ENCODE data around the gene PLEKHF1.

PLEKHF1 gene

DNA sequence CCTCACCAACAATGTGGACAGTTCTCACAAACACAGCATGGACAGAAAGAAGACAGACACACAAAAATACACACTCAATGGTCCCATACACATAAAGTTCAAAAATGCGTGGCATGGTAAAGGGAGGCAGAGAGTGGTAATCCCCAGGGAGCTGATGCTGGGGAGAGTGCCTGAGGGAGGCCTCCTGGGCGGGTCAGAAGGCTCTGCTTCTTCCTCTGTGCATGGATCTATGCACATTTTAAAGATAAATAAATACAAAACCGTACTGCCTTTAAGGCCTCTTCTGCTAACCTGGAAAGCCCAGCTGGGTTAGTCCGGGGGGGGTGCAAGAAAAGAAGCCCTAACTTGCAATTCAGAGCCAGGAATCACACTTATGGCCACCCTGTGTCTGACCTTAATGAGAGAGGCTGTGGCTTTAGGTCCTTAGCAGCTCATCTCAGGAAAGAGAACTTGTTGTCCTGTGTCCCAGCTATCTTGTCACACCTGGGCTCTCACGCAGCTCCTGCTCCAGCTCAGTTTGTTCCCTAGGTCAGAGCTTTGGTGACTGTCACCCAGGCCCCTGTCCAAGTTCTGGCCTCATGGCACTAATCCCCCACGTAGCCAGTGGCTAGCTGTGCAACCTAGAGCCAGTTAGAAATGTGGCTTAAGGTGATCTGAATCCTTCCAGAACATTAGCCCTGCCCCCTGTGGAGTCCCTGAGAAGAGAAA, 30.7 kb upstream of the PLEKHF1 start:
- DNase-seq (ENCODE audit: low read depth, low spot score), result no peak

DNA sequence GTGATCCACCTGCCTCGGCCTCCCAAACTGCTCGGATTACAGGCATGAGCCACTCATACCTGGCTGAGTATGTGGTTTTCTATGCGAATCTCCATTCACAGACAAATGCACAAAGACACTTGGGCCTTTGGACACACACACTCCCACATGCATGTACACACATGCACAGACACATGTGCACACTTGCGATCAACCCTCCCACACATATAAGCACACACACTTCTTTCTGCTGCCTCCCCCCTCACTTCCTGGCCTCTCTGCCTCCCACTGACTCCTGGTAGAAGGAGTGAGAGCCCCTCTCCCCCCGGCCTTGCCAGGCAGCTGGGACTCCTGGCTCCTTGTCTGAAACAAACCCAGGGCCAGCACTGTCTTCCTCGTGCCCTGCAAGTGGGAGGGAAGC, 29.3 kb upstream of the PLEKHF1 start:
- no peak for DNase-seq (ENCODE audit: low read depth, low spot score)

DNA sequence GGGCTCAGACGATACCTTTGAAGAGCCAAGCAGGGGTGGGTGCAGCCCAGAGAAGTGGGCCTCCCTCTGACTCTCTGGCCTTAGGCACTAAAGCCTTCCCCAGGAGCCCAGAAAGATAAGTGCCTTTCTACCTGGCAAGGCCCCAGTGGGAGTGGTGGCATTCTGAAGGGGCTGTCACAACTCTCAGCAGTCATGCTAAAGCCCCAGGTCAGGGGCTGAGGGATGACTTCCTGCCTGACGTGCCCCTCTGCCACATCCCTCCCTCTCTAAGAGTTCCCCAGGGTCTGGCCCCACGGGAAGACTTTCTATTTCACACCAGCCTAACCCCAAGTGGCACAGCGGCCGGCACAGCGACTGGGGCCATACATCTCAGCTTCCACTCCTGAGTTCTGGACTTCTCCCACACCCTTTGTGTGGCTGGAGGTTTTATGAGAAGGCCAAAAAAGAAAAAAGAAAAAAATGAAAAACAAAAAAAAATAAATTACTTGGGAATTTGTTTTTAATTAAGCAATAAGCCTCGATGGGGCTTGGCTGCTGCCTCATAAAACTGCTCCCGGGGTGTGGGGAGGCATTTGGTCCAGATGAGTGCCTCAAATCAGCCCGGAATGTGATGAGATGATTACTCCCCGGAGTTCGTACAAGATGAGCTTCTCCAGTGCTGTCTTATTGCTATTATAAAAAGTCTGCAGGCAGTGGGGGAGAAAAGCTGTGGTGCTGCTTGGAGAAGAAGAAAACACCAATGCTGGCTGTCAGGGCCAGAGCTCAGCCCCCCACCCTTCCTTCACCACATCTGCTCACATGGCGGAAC, 28.5 kb upstream of the PLEKHF1 start:
- DNase-seq (ENCODE audit: low read depth, low spot score), result no peak

- no peak for DNase-seq (ENCODE audit: low read depth, low spot score)
Measured at GRCh38 chr19:29639086-29639485, 26.2 kb upstream of the PLEKHF1 start.

DNA sequence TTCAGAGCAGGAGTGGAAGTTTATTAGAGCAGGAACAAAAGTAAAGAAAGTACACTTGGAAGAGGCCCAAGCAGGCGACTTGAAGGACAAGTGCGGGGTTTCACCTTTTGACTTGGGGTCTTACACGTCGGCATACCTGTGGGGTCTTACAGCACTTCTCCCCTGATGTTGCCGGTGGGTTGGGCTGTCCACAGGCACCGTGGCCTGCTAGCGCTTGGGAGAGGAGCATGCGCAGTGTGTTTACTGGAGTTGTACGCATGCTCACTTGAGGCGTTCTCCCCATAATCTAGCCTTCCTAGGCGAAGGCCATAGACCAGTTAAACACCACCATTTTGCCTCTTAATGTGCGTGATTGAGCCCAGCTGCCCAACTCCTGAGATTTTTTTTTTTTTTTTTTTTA, 25.0 kb upstream of the PLEKHF1 start:
- no peak for DNase-seq (ENCODE audit: low read depth, low spot score)

DNA sequence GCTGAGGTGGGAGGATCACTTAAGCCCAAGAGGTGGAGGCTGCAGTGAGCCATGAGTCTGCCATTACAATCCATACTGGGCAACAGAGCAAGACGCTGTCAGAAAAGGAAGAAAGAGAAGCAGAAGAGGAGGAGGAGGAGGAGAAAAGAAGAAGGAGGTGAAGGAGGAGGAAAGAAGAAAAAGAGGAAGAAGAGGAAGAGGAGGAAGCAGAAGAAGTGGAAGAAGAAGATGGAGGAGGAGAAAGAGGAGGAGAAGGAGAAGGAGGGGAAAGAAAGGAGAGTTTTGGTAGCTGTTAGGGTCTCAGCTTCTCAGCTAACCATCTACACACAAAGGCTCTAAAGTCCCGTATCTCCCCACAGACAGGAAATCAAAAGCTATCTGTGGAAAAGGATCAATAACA, 23.7 kb upstream of the PLEKHF1 start:
- no peak for DNase-seq (ENCODE audit: low read depth, low spot score)

- DNase-seq (ENCODE audit: low read depth, low spot score), result no peak
Measured at GRCh38 chr19:29643361-29643935, 21.8 kb upstream of the PLEKHF1 start.

- DNase-seq (ENCODE audit: low read depth, low spot score), result no peak
Measured at GRCh38 chr19:29644210-29644609, 21.1 kb upstream of the PLEKHF1 start.

- DNase-seq (ENCODE audit: low read depth, low spot score), result no peak
Measured at GRCh38 chr19:29645491-29645867, 19.8 kb upstream of the PLEKHF1 start.

DNA sequence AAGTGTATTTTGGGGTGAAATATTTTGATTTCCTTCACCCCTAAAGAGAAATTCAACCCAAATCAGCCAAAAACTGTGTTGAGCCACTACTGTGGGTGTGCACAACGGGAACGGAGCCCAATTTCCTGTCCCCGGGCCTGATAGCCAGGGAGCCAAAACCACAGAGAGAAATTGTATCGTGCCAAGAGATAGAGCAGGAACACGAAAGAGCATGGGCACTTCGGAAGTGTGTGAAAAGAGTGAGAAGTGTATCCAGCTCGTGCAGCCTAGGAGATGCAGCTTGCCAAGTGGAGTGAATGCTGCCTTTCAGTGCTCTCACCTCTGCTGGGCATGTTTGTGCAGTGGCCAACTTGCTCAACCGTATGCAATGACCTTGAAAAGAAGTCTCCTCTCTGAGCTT, 19.4 kb upstream of the PLEKHF1 start:
- DNase-seq (ENCODE audit: low read depth, low spot score), result peak; percentile 74

- DNase-seq (ENCODE audit: low read depth, low spot score), result no peak
Measured at GRCh38 chr19:29650772-29651387, 14.4 kb upstream of the PLEKHF1 start.

DNA sequence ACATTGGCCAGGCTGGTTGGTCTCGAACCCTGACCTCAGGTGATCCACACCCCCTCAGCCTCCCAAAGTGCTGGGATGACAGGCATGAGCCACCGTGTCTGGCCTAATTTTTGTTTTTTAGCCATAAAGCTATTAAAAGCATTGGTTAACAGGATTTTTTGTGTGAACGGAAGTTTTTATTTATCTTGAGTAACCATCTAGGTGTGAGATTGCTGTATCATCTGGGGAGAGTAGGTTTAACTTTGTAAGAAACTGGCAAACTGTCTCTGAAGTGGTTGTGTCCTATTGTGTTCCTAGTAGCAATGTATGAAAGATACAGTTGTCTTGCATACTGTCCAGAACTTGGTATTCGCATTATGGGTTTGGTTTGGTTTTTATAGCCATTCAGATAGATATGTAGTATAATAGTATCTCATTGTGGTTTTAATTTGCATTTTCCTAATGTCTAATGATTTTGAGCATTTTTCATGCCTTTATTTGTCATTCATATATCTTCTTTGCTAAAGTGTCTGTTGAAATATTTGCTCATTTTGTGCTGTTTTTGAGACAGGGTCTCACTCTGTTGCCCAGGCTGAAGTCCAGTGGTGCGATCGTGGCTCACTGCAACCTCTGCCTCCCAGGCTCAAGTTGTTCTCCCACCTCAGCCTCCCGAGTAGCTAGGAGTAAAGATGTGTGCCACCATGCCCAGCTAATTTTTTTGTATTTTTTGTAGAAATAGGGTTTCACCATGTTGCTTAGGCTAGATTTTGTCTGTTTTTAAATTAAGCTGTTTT, 13.5 kb upstream of the PLEKHF1 start:
- no peak for DNase-seq (ENCODE audit: low read depth, low spot score)

- DNase-seq (ENCODE audit: low read depth, low spot score), result no peak
Measured at GRCh38 chr19:29653398-29653797, 11.9 kb upstream of the PLEKHF1 start.

DNA sequence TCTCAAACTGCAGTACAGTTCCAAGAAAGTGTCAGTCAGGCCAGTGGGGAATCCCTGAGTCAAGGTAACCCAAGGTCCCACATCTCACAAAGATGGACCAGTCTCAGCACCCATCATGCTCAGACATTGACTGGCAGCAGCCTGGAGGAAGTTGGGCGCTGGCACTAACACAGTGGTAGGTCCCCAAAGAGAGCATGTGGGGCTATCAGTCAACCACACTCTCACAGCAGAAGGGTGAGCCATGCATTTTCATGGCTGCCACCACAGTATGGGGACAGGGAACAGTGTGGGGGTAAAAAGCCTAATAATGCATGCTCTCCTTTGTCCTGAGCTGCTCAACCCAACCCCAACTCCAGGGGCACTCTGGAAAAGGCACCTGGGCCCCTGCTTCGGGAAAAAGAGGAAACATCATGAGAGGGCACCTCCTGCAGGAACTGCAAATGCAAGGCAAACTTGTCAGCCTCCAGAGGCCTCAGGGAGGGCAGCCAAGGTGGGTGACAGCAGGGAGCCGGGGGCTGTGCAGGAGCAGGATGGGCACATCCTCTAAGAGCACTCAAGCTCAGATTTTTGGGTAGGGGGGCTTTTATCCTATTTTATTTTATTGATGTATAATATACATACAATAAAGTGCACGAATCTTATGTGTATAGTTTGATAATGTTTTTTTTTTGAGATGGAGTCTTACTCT, 9.5 kb upstream of the PLEKHF1 start:
- no peak for DNase-seq (ENCODE audit: low read depth, low spot score)

DNA sequence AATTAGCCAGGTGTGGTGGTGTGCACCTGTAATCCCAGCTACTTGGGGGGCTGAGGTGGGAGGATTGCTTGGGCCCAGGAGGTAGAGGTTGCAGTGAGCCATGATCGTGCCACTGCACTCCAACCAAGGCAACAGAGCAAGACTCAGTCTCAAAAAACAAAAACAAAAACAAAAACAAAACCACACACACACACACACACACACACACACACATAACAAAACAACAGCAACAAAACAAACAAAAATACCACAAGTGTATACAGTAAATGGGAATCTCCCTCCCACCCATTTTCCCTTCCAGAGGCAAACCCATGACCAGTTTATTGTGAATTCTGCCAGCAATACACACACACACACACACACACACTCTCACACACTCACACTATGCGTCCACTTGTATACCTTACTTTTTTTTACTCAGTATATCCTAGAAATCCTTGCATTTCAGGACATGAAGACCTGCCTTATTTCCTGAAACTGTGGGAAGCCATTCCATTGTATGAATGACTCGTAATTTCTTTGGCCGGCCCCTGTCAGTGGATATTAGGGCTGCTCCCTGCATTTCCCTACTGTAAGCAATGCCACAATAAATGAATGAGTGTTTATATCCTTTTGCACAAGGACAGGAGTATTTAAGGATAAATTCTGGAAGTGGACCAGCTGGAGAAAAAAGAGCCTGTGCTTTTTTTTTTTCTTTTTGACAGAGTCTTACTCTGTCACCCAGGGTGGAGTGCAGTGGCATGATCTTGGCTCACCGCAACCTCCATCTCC, 6.9 kb upstream of the PLEKHF1 start:
- no peak for DNase-seq (ENCODE audit: low read depth, low spot score)

DNA sequence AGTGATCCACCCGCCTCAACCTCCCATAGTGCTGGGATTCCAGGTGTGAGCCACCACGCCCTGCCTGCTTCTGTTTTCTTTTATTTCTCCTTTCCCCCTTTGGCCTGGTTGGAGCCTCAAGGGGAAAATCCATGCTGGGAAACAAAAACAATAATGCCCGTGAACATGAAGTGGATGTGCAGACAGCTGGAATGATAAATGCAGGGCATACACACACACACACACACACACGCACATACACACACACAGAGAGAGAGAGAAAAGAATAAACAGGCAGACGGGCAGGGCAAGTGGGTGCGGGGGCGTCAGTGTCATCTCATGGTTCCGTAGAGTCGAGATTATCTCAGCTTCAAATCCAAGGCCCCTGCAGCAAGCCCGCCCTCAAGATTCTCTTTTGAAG, 4.4 kb upstream of the PLEKHF1 start:
- no peak for DNase-seq (ENCODE audit: low read depth, low spot score)

GRCh38 chr19:29662278-29662603, 3.0 kb upstream of the PLEKHF1 start:
- DNase-seq (ENCODE audit: low read depth, low spot score), result no peak

DNA sequence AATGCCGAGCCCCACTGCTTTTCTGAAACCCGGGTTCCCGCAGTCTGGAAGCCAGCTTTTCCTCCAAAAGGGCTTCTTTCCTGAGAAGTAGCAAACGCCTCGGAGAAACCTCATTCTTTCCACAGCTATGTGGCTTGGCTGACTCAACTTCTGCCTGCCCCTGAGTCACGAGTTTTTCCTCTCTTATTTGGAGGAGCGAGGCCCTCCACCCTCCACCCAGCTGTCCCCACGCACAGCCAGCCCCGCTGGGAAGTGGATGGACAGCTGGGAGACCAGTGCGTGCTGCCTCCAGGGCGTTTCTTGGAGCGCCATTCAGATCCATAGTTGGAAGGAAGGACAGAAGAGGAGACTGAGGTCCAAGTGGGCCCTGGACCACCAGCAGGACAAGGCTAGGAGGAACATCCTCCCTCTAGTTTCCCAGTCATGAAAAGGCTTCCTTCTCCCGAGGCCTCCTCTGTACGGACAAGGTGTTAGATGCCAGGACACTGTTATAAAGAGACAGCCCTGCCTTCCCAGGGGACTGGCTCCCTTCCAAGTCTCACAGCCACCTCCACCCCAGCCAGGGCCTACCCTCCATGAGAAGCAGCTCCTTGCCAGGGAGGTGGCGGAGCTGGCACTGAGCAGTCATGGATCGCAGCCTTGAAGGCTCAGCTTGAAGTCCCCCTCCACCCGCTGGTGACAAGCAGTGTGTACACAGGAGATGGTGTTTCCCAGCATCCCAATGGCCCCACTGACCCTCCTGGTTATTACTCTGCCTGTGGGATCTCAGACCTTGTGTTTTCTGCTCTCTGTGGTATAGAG, 2.5 kb upstream of the PLEKHF1 start:
- DNase-seq (ENCODE audit: low read depth, low spot score), result peak; percentile 93

DNA sequence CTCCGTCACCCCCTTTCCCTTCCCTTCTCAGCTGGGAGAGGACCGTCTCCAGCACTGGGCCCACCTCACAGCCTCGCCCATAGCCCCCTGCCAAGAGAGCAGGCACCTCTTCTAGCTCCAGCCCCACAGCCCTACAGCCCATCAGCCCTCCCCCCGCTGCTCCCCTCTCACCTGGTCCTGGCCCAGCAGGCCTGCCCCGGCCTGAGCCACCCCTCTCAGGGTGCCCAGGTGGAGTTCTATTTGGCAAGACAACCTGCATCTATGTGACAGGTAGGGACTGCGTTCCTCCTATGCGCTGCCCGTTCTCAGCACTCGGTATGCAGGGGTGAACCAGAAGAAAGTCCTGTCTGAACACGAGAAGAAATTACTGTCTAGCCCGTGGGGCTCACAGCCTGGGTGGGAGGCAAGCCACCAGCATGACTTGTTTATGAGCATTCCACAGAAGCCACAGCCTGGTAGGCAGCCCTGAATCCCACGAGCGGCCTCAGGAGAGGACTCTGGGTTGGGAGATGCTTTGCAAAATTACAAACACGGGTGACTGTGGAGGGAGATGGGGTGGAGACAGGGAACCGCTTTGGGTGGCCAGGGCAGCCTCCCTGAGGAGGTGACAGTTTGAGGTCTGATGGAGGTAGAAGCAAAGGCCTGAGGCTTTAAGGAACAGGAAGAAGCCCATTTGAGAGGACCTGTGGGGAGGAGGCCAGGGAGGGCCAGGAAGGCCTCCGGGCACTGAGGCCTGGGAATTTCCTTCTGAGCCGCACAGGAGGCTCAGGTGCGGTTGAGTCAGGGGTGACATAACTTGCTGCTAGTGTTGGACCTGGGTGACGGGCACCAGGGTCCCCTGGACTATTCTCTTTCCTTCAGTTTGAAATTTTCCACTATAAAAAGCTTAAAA, 1.2 kb upstream of the PLEKHF1 start:
- DNase-seq (ENCODE audit: low read depth, low spot score), result peak; percentile 72
